HepG2 (cell line): ENCODE results near the gene CYP19A1. TPM values are rescaled to one million over a fixed set of nuclear protein-coding genes. Genes with fewer than 3 reads are reported as not detected.

Experiments
- GPN1 ChIP-seq: sonication (generic); formaldehyde crosslinking; IDR thresholded peaks from 2 replicates; pipeline ENCODE4 v1.5.1; 2020; ENCODE audit warnings: missing genetic modification reagents, borderline replicate concordance
- KAT7 ChIP-seq: IDR thresholded peaks from 2 replicates; pipeline ENCODE4 v1.6.1; 2018; ENCODE audit warnings: borderline replicate concordance, missing compliant biosample characterization
- SUZ12 ChIP-seq: fragments of 150-350 bp; IDR thresholded peaks from 2 replicates; pipeline ENCODE4 v1.6.1; 2014; ENCODE audit warnings: low read depth, low read length
- ZFP82 ChIP-seq: sonication (generic); formaldehyde crosslinking; IDR thresholded peaks from 2 replicates; pipeline ENCODE4 v1.5.1; 2020; ENCODE audit warnings: mild to moderate bottlenecking, missing genetic modification reagents, borderline replicate concordance
- ZNF264 ChIP-seq: sonication (generic); formaldehyde crosslinking; IDR thresholded peaks from 2 replicates; pipeline ENCODE4 v1.4.0; 2020; ENCODE audit warnings: missing genetic modification reagents
- ZNF274 ChIP-seq: sonication (generic); formaldehyde crosslinking; IDR thresholded peaks from 2 replicates; pipeline ENCODE4 v1.5.1; 2020; ENCODE audit warnings: mild to moderate bottlenecking, missing genetic modification reagents
- ZNF562 ChIP-seq: sonication (generic); formaldehyde crosslinking; IDR thresholded peaks from 2 replicates; pipeline ENCODE4 v1.8.0; 2022; ENCODE audit warnings: missing genetic modification reagents, borderline replicate concordance
- ZNF768 ChIP-seq: sonication (generic); formaldehyde crosslinking; IDR thresholded peaks from 2 replicates; pipeline ENCODE4 v1.4.0; 2020; ENCODE audit warnings: missing genetic modification reagents
- polyA plus RNA-seq, 8 experiments: library from polyadenylated mRNA; depleted of rRNA in 3 of 8; stranded (reverse) in 7 of 8; unstranded in 1 of 8; fragments of >200 nt; fragmentation: Illumina TruSeq in 4 of 8; extraction: Trizol in 4 of 8; gene quantifications; 2 replicates each; pipeline versions ENCODE4 v1.2.1 to v1.2.3, GENCODE V29; 2011 to 2016; ENCODE audit warnings: low read depth in 4 of 8, missing spikeins in 1 of 8, mixed read lengths in 1 of 8; ENCODE audit not compliant: insufficient read depth in 1 of 8
- total RNA-seq, 5 experiments: library from RNA; depleted of rRNA; stranded (reverse); fragments of >200 nt; fragmentation: Illumina TruSeq; extraction: Trizol; gene quantifications; 2 replicates each; pipeline ENCODE4 v1.2.3, GENCODE V29; 2016; ENCODE audit warnings: low read depth in 1 of 5
- TF ChIP-seq, protein P1 (sequence below): IDR thresholded peaks from 2 replicates; pipeline ENCODE4 v1.6.1; 2016; ENCODE audit warnings: mild to moderate bottlenecking
- TF ChIP-seq, protein P2 (sequence below): sonication (generic); formaldehyde crosslinking; IDR thresholded peaks from 2 replicates; pipeline ENCODE4 v1.4.0; 2020; ENCODE audit warnings: missing genetic modification reagents
- TF ChIP-seq, protein P3 (sequence below): sonication (generic); IDR thresholded peaks from 2 replicates; pipeline ENCODE4 v1.6.1; 2016; ENCODE audit warnings: low read depth, borderline replicate concordance
- TF ChIP-seq, protein P4 (sequence below): IDR thresholded peaks from 2 replicates; pipeline ENCODE4 v1.6.1; 2016; ENCODE audit warnings: low read depth
- TF ChIP-seq, protein P5 (sequence below): IDR thresholded peaks from 2 replicates; pipeline ENCODE4 v1.6.1; 2012; ENCODE audit warnings: low read length, improper control_type of control experiment
- TF ChIP-seq, protein P6 (sequence below): sonication (generic); formaldehyde crosslinking; IDR thresholded peaks from 2 replicates; pipeline ENCODE4 v1.5.0; 2020; ENCODE audit warnings: mild to moderate bottlenecking, missing genetic modification reagents
- TF ChIP-seq, protein P7 (sequence below): sonication (generic); formaldehyde crosslinking; IDR thresholded peaks from 2 replicates; pipeline ENCODE4 v1.4.0; 2020; ENCODE audit warnings: mild to moderate bottlenecking, missing genetic modification reagents, borderline replicate concordance

CYP19A1 gene
- total and polyA plus RNA-seq, 2 of the 13 experiments (the other 11 are each of a cell fraction or from before 2014, with no cell fraction given): 10.9 to 23.0 TPM

DNA sequence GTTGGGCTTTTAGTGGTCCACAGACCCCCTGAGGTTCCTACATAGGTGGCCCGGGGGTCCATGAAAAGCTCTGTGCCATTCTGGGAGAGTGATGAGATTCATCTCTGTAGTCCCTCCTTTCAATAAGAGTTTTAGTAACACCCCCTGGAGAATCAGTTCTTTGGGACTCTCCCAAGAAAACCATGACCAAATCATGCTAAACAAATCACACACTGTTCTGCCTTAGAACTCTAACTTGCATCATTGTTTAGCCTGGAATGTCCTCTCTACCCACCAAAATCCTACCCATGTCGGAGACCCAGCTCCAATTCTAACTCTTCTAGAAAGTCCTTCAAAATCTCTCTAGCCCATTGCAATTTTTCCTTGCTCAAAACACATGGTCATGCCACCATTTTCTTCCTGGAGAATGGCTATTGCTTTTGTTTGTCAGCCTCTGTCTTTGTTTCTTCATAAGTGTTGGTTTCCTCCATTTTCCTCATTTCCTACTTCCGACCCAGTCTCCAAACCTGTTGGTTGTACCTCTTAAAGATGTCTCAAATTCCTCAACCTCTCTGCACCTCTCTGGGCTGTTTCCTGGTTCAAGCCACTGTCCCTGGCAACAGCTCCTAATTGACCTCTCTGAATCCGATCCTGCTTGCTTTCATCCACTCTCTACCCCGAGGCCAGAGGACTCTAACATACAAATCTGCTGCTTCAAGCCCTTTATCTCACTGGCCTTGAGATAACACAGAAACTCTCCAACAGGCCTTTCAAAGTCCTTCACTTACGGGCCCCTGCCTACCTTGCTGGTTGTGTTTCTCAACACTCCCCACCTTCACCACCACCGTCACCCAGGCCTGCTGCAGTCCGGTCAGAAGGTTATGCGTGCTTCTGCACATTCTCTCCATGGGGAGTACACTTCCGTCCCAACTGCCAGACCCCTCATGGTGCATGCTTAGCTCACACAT, 23.7 kb downstream of the CYP19A1 start (continued):
- TF ChIP-seq, protein P1, sequence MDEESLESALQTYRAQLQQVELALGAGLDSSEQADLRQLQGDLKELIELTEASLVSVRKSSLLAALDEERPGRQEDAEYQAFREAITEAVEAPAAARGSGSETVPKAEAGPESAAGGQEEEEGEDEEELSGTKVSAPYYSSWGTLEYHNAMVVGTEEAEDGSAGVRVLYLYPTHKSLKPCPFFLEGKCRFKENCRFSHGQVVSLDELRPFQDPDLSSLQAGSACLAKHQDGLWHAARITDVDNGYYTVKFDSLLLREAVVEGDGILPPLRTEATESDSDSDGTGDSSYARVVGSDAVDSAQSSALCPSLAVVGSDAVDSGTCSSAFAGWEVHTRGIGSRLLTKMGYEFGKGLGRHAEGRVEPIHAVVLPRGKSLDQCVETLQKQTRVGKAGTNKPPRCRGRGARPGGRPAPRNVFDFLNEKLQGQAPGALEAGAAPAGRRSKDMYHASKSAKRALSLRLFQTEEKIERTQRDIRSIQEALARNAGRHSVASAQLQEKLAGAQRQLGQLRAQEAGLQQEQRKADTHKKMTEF (CRISPR knock-in tag): peak; percentile 58
- TF ChIP-seq, protein P2, sequence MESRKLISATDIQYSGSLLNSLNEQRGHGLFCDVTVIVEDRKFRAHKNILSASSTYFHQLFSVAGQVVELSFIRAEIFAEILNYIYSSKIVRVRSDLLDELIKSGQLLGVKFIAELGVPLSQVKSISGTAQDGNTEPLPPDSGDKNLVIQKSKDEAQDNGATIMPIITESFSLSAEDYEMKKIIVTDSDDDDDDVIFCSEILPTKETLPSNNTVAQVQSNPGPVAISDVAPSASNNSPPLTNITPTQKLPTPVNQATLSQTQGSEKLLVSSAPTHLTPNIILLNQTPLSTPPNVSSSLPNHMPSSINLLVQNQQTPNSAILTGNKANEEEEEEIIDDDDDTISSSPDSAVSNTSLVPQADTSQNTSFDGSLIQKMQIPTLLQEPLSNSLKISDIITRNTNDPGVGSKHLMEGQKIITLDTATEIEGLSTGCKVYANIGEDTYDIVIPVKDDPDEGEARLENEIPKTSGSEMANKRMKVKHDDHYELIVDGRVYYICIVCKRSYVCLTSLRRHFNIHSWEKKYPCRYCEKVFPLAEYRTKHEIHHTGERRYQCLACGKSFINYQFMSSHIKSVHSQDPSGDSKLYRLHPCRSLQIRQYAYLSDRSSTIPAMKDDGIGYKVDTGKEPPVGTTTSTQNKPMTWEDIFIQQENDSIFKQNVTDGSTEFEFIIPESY (CRISPR knock-in tag): no peak
- no peak for TF ChIP-seq ZNF264 (CRISPR knock-in tag)
- no peak for TF ChIP-seq ZFP82 (CRISPR knock-in tag)
- TF ChIP-seq SUZ12: no peak
- TF ChIP-seq, protein P3, sequence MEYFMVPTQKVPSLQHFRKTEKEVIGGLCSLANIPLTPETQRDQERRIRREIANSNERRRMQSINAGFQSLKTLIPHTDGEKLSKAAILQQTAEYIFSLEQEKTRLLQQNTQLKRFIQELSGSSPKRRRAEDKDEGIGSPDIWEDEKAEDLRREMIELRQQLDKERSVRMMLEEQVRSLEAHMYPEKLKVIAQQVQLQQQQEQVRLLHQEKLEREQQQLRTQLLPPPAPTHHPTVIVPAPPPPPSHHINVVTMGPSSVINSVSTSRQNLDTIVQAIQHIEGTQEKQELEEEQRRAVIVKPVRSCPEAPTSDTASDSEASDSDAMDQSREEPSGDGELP: no peak
- TF ChIP-seq, protein P4, sequence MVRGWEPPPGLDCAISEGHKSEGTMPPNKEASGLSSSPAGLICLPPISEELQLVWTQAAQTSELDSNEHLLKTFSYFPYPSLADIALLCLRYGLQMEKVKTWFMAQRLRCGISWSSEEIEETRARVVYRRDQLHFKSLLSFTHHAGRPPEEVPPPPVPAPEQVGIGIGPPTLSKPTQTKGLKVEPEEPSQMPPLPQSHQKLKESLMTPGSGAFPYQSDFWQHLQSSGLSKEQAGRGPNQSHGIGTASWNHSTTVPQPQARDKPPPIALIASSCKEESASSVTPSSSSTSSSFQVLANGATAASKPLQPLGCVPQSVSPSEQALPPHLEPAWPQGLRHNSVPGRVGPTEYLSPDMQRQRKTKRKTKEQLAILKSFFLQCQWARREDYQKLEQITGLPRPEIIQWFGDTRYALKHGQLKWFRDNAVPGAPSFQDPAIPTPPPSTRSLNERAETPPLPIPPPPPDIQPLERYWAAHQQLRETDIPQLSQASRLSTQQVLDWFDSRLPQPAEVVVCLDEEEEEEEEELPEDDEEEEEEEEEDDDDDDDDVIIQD: no peak
- TF ChIP-seq, protein P5, sequence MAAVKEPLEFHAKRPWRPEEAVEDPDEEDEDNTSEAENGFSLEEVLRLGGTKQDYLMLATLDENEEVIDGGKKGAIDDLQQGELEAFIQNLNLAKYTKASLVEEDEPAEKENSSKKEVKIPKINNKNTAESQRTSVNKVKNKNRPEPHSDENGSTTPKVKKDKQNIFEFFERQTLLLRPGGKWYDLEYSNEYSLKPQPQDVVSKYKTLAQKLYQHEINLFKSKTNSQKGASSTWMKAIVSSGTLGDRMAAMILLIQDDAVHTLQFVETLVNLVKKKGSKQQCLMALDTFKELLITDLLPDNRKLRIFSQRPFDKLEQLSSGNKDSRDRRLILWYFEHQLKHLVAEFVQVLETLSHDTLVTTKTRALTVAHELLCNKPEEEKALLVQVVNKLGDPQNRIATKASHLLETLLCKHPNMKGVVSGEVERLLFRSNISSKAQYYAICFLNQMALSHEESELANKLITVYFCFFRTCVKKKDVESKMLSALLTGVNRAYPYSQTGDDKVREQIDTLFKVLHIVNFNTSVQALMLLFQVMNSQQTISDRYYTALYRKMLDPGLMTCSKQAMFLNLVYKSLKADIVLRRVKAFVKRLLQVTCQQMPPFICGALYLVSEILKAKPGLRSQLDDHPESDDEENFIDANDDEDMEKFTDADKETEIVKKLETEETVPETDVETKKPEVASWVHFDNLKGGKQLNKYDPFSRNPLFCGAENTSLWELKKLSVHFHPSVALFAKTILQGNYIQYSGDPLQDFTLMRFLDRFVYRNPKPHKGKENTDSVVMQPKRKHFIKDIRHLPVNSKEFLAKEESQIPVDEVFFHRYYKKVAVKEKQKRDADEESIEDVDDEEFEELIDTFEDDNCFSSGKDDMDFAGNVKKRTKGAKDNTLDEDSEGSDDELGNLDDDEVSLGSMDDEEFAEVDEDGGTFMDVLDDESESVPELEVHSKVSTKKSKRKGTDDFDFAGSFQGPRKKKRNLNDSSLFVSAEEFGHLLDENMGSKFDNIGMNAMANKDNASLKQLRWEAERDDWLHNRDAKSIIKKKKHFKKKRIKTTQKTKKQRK: no peak
- no peak; the same call in 1 of the 2 replicates for TF ChIP-seq ZNF768 (CRISPR knock-in tag)
- no peak for TF ChIP-seq GPN1
- TF ChIP-seq ZNF274 (CRISPR knock-in tag): peak; percentile 49; the same call in 1 of the 2 replicates
- TF ChIP-seq, protein P6, sequence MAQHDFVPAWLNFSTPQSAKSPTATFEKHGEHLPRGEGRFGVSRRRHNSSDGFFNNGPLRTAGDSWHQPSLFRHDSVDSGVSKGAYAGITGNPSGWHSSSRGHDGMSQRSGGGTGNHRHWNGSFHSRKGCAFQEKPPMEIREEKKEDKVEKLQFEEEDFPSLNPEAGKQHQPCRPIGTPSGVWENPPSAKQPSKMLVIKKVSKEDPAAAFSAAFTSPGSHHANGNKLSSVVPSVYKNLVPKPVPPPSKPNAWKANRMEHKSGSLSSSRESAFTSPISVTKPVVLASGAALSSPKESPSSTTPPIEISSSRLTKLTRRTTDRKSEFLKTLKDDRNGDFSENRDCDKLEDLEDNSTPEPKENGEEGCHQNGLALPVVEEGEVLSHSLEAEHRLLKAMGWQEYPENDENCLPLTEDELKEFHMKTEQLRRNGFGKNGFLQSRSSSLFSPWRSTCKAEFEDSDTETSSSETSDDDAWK (CRISPR knock-in tag): no peak
- TF ChIP-seq, protein P7, sequence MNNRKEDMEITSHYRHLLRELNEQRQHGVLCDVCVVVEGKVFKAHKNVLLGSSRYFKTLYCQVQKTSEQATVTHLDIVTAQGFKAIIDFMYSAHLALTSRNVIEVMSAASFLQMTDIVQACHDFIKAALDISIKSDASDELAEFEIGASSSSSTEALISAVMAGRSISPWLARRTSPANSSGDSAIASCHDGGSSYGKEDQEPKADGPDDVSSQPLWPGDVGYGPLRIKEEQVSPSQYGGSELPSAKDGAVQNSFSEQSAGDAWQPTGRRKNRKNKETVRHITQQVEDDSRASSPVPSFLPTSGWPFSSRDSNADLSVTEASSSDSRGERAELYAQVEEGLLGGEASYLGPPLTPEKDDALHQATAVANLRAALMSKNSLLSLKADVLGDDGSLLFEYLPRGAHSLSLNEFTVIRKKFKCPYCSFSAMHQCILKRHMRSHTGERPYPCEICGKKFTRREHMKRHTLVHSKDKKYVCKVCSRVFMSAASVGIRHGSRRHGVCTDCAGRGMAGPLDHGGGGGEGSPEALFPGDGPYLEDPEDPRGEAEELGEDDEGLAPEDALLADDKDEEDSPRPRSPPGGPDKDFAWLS (CRISPR knock-in tag): no peak
- 0 out of 2 replicates have a peak, but pooled peaks have one; percentile 42 for TF ChIP-seq KAT7
- TF ChIP-seq ZNF562: no peak
